ENCODE measurements around the gene WWP2.
"Not testable (repeated sequence)": the region's sequence is repeated elsewhere in the genome, so short reads cannot be mapped to it uniquely, and the experiment has no call there.

Gene WWP2

GRCh38 chr16:69814561-69814960 lies 52.4 kb downstream of the WWP2 start:
- no peak overlapping the region for H3K4me3 ChIP-seq (ENCODE audit: low read depth, low read length)
- no peak for TF ChIP-seq CTCF (conservative IDR thresholded peaks at IDR 0.05; ENCODE audit: low read depth, low read length)
- DNase-seq (ENCODE audit: low read depth), result no peak

DNA sequence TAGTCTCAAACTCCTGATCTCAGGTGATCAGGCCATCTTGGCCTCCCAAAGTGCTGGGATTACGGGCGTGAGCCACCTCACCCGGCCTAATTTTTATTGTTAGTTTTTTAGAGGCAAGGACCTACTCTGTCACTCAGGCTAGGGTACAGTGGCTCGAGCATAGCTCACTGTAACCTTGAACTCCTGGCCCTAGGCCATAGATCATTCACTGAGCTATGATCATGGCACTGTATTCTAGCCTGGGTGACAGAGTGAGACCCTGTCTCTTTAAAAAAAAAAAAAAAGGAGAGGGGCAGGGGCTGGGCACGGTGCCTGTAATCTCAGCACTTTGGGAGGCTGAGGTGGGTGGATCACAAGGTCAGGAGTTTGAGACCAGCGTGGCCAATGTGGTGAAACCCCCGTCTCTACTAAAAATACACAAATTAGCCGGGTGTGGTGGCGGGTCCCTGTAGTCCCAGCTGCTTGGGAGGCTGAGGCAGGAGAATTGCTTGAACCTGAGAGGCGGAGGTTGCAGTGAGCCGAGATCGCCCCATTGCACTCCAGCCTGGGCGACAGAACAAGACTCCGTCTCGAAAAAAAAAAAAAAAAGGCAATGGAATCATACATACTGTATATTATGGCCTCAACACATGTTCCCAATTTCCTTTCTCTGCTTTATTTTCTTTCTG lies 53.2 kb downstream of the WWP2 start:
- not testable (repeated sequence) for H3K4me3 ChIP-seq (ENCODE audit: low read depth, low read length); DNase-seq (ENCODE audit: low read depth)

DNA sequence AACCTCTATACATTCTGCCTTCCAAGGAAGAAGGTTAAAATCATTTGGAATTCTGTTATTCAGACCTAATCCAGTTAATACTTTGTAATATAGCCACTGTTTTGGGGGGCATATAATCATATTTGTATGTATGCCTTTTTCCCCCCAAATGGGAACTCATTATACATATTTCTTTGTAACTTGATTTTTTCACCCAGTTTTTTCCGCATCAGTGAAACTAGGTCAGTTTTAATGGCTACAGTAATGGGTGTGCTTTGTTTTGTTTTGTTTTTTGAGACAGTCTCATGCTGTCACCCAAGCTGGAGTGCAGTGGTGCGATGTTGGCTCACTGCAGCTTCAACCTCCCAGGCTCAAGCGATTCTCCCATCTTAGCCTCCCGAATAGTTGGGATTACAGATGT lies 54.9 kb downstream of the WWP2 start:
- no peak overlapping the region for H3K4me3 ChIP-seq (ENCODE audit: low read depth, low read length)
- no peak for DNase-seq (ENCODE audit: low read depth)
- no peak for TF ChIP-seq CTCF (conservative IDR thresholded peaks at IDR 0.05; ENCODE audit: low read depth, low read length)

- DNase-seq (ENCODE audit: low read depth), result no peak
- no peak overlapping the region for H3K4me3 ChIP-seq (ENCODE audit: low read depth, low read length)
- no peak for TF ChIP-seq CTCF (conservative IDR thresholded peaks at IDR 0.05; ENCODE audit: low read depth, low read length)
Observed at GRCh38 chr16:69818891-69819545, 56.9 kb downstream of the WWP2 start.

- H3K4me3 ChIP-seq (ENCODE audit: low read depth, low read length), result no peak overlapping the region
- no peak for DNase-seq (ENCODE audit: low read depth)
- no peak for TF ChIP-seq CTCF (conservative IDR thresholded peaks at IDR 0.05; ENCODE audit: low read depth, low read length)
Observed at GRCh38 chr16:69820926-69821541, 58.9 kb downstream of the WWP2 start.

- no peak overlapping the region for H3K4me3 ChIP-seq (ENCODE audit: low read depth, low read length)
- no peak for TF ChIP-seq CTCF (conservative IDR thresholded peaks at IDR 0.05; ENCODE audit: low read depth, low read length)
Observed at GRCh38 chr16:69821844-69822173, 59.7 kb downstream of the WWP2 start.

DNA sequence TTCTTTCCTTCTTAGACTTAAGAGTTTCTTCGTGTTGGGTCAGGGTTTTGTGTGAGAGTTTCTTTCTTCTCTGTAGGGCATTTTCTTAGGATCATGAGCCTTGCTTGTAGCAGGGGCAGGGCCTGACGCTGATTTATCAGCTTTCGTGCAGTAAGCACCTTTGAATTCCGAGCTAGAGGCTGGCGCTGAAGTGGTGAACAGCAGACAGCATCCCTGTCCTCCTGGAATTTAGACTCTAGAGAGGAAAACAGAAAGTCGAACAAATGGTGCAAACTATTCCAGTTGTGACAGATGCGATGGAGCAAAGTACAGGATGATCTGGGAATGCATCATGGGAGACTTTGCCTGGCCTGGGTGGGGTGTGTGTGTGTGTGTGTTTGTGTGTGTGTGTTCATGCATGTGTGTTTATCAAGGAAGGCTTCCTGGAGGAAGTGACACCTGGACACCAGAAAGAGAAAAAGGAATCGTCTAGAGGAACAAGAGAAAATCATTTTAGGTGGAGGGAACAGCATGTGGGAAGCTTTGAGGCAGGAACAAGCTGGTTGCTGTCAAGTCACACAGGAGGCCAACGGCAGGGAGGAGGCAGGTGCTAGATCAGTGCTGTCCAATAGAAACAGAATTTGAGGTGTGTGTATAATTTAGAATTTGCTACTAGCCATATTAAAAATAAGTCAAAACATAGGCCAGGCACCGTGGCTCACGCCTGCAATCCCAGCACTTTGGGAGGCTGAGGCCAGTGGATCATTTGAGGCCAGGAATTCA lies 60.2 kb downstream of the WWP2 start:
- TF ChIP-seq CTCF (conservative IDR thresholded peaks at IDR 0.05; ENCODE audit: low read depth, low read length), result no peak
- DNase-seq (ENCODE audit: low read depth), result no peak
- H3K4me3 ChIP-seq (ENCODE audit: low read depth, low read length), result no peak overlapping the region

More at GRCh38 chr16:69821844-69822173, 59.7 kb downstream of the WWP2 start:
- no peak for DNase-seq (ENCODE audit: low read depth)
